Sigmoid colon (tissue), 4 donors: ENCODE measurements around the gene GPR3.

ENCODE experiments used
- CTCF ChIP-seq, 4 experiments: fragments of 450-650 bp in 3 of 4; fragments of 200-600 bp in 1 of 4; IDR thresholded peaks; one replicate each; pipeline ENCODE4 v1.5.1; 2016 to 2019; ENCODE audit warnings: antibody characterized with exemption in 4 of 4, mild to moderate bottlenecking in 3 of 4, moderate library complexity in 2 of 4
- POLR2AphosphoS5 ChIP-seq, 4 donors: sonication (generic); formaldehyde crosslinking; IDR thresholded peaks; one replicate each; pipeline ENCODE4 v1.6.1; 2017; ENCODE audit warnings: antibody characterized with exemption in 4 of 4

GRCh38 chr1:27359822-27360158 is 32.6 kb upstream of the GPR3 start:
- TF ChIP-seq CTCF (IDR thresholded peaks at IDR 0.05) = no peak
- no peak for TF ChIP-seq POLR2AphosphoS5 (IDR thresholded peaks at IDR 0.05)
